ENCODE results near the gene ZNF846.

DNA sequence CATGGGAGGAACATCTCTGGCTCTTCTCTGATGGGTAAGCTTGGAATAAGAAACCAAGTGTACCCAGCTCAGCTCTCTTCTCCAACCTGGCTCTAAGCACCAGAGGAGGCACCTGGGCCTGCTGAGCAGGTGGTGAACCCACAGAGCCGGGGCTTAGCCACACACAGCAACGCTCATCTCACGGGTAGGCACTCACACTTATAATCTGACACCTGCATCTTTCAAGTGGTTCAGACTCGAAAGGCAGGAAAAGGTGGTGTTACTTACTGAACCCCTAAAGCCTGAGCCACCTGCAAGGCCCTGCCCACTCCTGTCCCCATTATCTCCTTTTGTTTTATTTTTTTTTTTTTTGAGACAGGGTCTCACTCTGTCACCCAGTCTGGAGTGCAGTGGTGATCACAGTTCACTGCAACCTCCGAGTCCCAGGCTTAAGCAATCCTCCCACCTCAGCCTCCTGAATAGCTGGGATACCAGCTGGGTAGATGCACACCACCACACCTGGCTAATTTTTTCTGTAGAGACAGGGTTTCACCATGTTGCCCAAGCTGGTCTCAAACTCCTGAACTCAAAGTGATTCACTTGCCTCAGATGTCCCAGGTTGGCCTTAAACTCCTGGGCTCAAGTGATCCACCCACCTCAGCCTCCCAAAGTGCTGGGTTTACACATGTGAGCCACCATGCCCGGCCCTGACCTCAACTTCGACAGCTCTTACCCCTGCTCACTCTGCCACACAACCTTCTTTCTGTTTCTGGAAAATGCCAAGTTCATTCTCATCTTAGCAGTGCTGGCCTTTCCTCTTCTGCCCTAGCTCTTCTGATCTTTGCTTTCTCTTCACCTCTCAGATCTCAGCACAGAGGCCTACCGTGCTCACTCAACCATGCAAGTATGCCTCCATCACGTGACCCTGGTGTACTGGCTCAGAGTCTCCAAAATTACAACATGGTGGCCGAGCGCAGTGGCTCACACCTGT is 40.6 kb upstream of the ZNF846 start:
- TF ChIP-seq, protein P1, sequence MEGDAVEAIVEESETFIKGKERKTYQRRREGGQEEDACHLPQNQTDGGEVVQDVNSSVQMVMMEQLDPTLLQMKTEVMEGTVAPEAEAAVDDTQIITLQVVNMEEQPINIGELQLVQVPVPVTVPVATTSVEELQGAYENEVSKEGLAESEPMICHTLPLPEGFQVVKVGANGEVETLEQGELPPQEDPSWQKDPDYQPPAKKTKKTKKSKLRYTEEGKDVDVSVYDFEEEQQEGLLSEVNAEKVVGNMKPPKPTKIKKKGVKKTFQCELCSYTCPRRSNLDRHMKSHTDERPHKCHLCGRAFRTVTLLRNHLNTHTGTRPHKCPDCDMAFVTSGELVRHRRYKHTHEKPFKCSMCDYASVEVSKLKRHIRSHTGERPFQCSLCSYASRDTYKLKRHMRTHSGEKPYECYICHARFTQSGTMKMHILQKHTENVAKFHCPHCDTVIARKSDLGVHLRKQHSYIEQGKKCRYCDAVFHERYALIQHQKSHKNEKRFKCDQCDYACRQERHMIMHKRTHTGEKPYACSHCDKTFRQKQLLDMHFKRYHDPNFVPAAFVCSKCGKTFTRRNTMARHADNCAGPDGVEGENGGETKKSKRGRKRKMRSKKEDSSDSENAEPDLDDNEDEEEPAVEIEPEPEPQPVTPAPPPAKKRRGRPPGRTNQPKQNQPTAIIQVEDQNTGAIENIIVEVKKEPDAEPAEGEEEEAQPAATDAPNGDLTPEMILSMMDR (IDR thresholded peaks at IDR 0.05): no peak
- no peak for TF ChIP-seq POLR2A (IDR thresholded peaks at IDR 0.05)

Measured in testis (tissue), 2 donors.